ENCODE results near the gene RFX3.

DNA sequence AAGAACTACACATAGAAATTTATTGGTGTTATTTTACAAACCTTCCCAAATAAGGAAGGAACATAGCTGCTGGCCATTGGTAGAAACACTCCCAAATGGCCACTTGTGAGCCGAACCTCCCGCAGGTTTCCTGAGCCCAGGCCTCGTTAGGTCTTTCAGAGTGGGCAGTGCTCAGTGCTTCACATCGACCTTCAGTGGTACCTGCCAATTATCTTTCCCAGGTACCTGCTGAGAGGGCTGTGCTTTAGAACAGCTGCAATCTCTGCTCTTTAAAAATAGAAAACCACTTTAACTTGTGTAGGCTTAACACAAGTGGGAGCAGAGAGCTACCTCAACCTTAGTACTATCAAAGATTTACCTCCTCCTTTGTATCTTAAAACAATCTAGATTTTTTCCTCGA lies 334.1 kb downstream of the RFX3 start:
- TF ChIP-seq, protein P1, sequence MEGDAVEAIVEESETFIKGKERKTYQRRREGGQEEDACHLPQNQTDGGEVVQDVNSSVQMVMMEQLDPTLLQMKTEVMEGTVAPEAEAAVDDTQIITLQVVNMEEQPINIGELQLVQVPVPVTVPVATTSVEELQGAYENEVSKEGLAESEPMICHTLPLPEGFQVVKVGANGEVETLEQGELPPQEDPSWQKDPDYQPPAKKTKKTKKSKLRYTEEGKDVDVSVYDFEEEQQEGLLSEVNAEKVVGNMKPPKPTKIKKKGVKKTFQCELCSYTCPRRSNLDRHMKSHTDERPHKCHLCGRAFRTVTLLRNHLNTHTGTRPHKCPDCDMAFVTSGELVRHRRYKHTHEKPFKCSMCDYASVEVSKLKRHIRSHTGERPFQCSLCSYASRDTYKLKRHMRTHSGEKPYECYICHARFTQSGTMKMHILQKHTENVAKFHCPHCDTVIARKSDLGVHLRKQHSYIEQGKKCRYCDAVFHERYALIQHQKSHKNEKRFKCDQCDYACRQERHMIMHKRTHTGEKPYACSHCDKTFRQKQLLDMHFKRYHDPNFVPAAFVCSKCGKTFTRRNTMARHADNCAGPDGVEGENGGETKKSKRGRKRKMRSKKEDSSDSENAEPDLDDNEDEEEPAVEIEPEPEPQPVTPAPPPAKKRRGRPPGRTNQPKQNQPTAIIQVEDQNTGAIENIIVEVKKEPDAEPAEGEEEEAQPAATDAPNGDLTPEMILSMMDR (IDR thresholded peaks at IDR 0.05), result no peak
- TF ChIP-seq POLR2A (IDR thresholded peaks at IDR 0.05), result no peak
